CD4-positive, alpha-beta T cell (primary cell): ENCODE results near the gene CACNG7. TPM values are rescaled to one million over a fixed set of nuclear protein-coding genes. Genes with fewer than 3 reads are reported as not detected.

Experiments
- ATAC-seq: fragments of 200-7000 bp; cut with Tn5 transposase; one replicate; pipeline ENCODE4 v1.10.0; 2022; ENCODE audit warnings: mild to moderate bottlenecking; ENCODE audit not compliant: poor library complexity
- CTCF ChIA-PET: fragments of 350-600 bp; sonication (Branson Sonifier 250); formaldehyde crosslinking; loops from one replicate; lab custom pipeline; 2021; ENCODE audit warnings: antibody characterized with exemption, inconsistent platforms; lab: Charles Lee
- POLR2A ChIA-PET: fragments of 350-600 bp; sonication (Branson Sonifier 250); formaldehyde crosslinking; loops from one replicate; lab custom pipeline; 2021; ENCODE audit warnings: antibody characterized with exemption, inconsistent platforms; lab: Charles Lee
- DNase-seq, 14 experiments: peaks; one replicate each; pipeline ENCODE4 v3.0.0-alpha.2; 2013 to 2020; ENCODE audit warnings: mixed read lengths in 2 of 14
- H3K27ac ChIP-seq, 2 donors: one replicate each; pipeline versions ENCODE4 v1.5.1 to v1.7.0; 2013; ENCODE audit warnings: low read length in 2 of 2, low read depth in 1 of 2, mild to moderate bottlenecking in 1 of 2
- H3K27me3 ChIP-seq, 2 experiments: 1 replicate in 1 of 2; 2 replicates in 1 of 2; pipeline versions ENCODE4 v1.6.1 to v1.7.0; 2013; ENCODE audit warnings: low read length in 2 of 2, control low read depth in 1 of 2, mild to moderate bottlenecking in 1 of 2, moderate library complexity in 1 of 2; ENCODE audit not compliant: insufficient read depth in 2 of 2, control insufficient read depth in 1 of 2
- H3K36me3 ChIP-seq: one replicate; pipeline ENCODE4 v1.6.1; 2013; ENCODE audit warnings: low read length, control low read depth; ENCODE audit not compliant: insufficient read depth
- H3K4me1 ChIP-seq: one replicate; pipeline ENCODE4 v1.6.1; 2013; ENCODE audit warnings: low read length, control low read depth; ENCODE audit not compliant: insufficient read depth
- H3K4me3 ChIP-seq: one replicate; pipeline ENCODE4 v1.5.1; 2013; ENCODE audit warnings: mild to moderate bottlenecking, low read length, moderate library complexity
- H3K9me3 ChIP-seq, 2 experiments: 1 replicate in 1 of 2; 2 replicates in 1 of 2; pipeline versions ENCODE4 v1.6.1 to v1.7.0; 2013; ENCODE audit warnings: low read length in 2 of 2, mild to moderate bottlenecking in 2 of 2, control low read depth in 1 of 2, moderate library complexity in 1 of 2; ENCODE audit not compliant: control insufficient read depth in 1 of 2, insufficient read depth in 1 of 2
- H3K27ac Mint-ChIP-seq: one replicate; pipeline ENCODE4 v1.8.0; 2020; ENCODE audit warnings: mixed read lengths
- H3K27me3 Mint-ChIP-seq: one replicate; pipeline ENCODE4 v1.8.0; 2021; ENCODE audit warnings: mixed read lengths
- H3K36me3 Mint-ChIP-seq: one replicate; pipeline ENCODE4 v1.8.0; 2021; ENCODE audit warnings: low read depth, mixed read lengths
- H3K4me1 Mint-ChIP-seq: one replicate; pipeline ENCODE4 v1.8.0; 2021; ENCODE audit warnings: low read depth, mixed read lengths
- H3K4me3 Mint-ChIP-seq: one replicate; pipeline ENCODE4 v1.8.0; 2020; ENCODE audit warnings: mild to moderate bottlenecking, mixed read lengths
- H3K9me3 Mint-ChIP-seq: one replicate; pipeline ENCODE4 v1.8.0; 2020; ENCODE audit warnings: mixed read lengths
- CTCF ChIP-seq: fragments of 200-600 bp; IDR thresholded peaks from one replicate; pipeline ENCODE4 v1.8.0; 2022; ENCODE audit warnings: antibody characterized with exemption, mild to moderate bottlenecking
- intact Hi-C, 2 experiments: fragments of 100-400 bp; cut with DNase I in 1 of 2; cut with micrococcal nuclease in 1 of 2; formaldehyde crosslinking; loops; one replicate each; pipeline versions ENCODE4 v1.15.1 to v1.9.0; 2023 to 2025; cut with DNase I, micrococcal nuclease
- total RNA-seq, 174 experiments: library from RNA in 2 of 174; stranded (reverse) in 2 of 174; gene quantifications; one replicate each; pipeline ENCODE4 v1.2.3 and lab custom pipeline; 2021 to 2026

The CACNG7 gene
- total RNA-seq, 2 experiments from 2014 or later, result not detected

GRCh38 chr19:53910170-53910518, 1.1 kb downstream of the CACNG7 start:
- ATAC-seq (no peak), DNase-seq (no peak)
- peaks cover 82% of the 10 kb centered on the region for H3K27me3 Mint-ChIP-seq
- TF ChIP-seq CTCF, result no peak
- ChIA-PET POLR2A (interaction anchor here (0.9 kb wide), 1 partner anchor 38 kb away, joined by 3 read pairs; no protein-coding TSS in a partner anchor), CTCF (no interaction called here)
- no peaks in the 10 kb centered on the region for H3K9me3 Mint-ChIP-seq
- Histone ChIP-seq H3K9me3 (peaks cover 0 to 41% of the 10 kb centered on the region in 2 experiments), H3K4me1 (peaks cover 34% of the 10 kb centered on the region), H3K4me3 (no peak overlapping the region), H3K27me3 (peaks cover 58 to 70% of the 10 kb centered on the region in 2 experiments), H3K36me3 (no peaks in the 10 kb centered on the region), H3K27ac (no peak overlapping the region)
- H3K27ac Mint-ChIP-seq, result no peak overlapping the region
- intact Hi-C loops, result no loop called here
- no peaks in the 10 kb centered on the region for H3K36me3 Mint-ChIP-seq
- H3K4me3 Mint-ChIP-seq, result no peak overlapping the region
- peaks cover 28% of the 10 kb centered on the region for H3K4me1 Mint-ChIP-seq

GRCh38 chr19:53912653-53913052, 3.6 kb downstream of the CACNG7 start:
- peaks cover 40 to 53% of the 10 kb centered on the region in 2 experiments for H3K27me3 ChIP-seq
- Mint-ChIP-seq H3K27ac (no peak overlapping the region), H3K27me3 (peaks cover 77% of the 10 kb centered on the region), H3K4me3 (no peak overlapping the region), H3K36me3 (no peaks in the 10 kb centered on the region), H3K4me1 (peaks cover 17% of the 10 kb centered on the region), H3K9me3 (no peaks in the 10 kb centered on the region)
- ATAC-seq (no peak), DNase-seq (no peak)
- ChIA-PET CTCF (no interaction called here), POLR2A (interaction anchor here (0.6 kb wide), 1 partner anchor 1837 kb away, joined by 3 read pairs; no protein-coding TSS in a partner anchor)
- H3K4me1 ChIP-seq, result peaks cover 20% of the 10 kb centered on the region
- intact Hi-C loops, result no loop called here
- no peaks in the 10 kb centered on the region for H3K36me3 ChIP-seq
- H3K4me3 ChIP-seq, result no peak overlapping the region
- peaks cover 0 to 25% of the 10 kb centered on the region in 2 experiments for H3K9me3 ChIP-seq
- no peak for TF ChIP-seq CTCF
- H3K27ac ChIP-seq, result no peak overlapping the region

- Mint-ChIP-seq H3K27me3 (peaks cover 61% of the 10 kb centered on the region), H3K27ac (no peak overlapping the region), H3K4me3 (no peak overlapping the region), H3K9me3 (no peaks in the 10 kb centered on the region), H3K36me3 (no peaks in the 10 kb centered on the region), H3K4me1 (peaks cover 1% of the 10 kb centered on the region)
- Histone ChIP-seq H3K27ac (no peak overlapping the region), H3K27me3 (peaks cover 20 to 33% of the 10 kb centered on the region in 2 experiments), H3K36me3 (no peaks in the 10 kb centered on the region), H3K4me3 (no peak overlapping the region), H3K4me1 (no peaks in the 10 kb centered on the region), H3K9me3 (peaks cover 0 to 11% of the 10 kb centered on the region in 2 experiments)
- no peak for TF ChIP-seq CTCF
- DNase-seq (no peak), ATAC-seq (no peak)
- intact Hi-C loops, result no loop called here
- POLR2A ChIA-PET, result no interaction called here
- CTCF ChIA-PET, result no interaction called here
Measured at GRCh38 chr19:53915000-53915399, 5.9 kb downstream of the CACNG7 start.
